CD14-positive monocyte (primary cell): Measurements from ENCODE around the gene POC1B. TPM values are rescaled to one million over a fixed set of nuclear protein-coding genes. Genes with fewer than 3 reads are reported as not detected.
A peak's percentile ranks its signal among the peaks of the same experiment; 100 is the strongest.

ENCODE experiments used
- DNase-seq, 3 donors: peaks; one replicate each; pipeline ENCODE4 v3.0.0-alpha.2; 2011 to 2022
- H2AFZ ChIP-seq: 2 replicates; pipeline ENCODE4 v1.6.0; 2012; ENCODE audit warnings: mild to moderate bottlenecking, low read depth, low read length, inconsistent platforms; ENCODE audit not compliant: insufficient read depth, poor library complexity, severe bottlenecking
- H3K27ac ChIP-seq, 2 donors: 1 replicate in 1 of 2; 2 replicates in 1 of 2; pipeline ENCODE4 v1.5.1; 2012 to 2013; ENCODE audit warnings: low read length in 2 of 2, control low read depth in 1 of 2, inconsistent platforms in 1 of 2, low read depth in 1 of 2, mild to moderate bottlenecking in 1 of 2
- H3K27me3 ChIP-seq, 2 donors: one replicate each; pipeline versions ENCODE4 v1.6.0 to v1.6.1; 2011 to 2013; ENCODE audit warnings: low read length in 2 of 2; ENCODE audit not compliant: control insufficient read depth in 2 of 2, insufficient read depth in 2 of 2
- H3K36me3 ChIP-seq, 2 donors: replicated peaks in 1 of 2; 1 replicate in 1 of 2; 2 replicates in 1 of 2; pipeline versions ENCODE4 v1.5.1 to v1.6.1; 2012 to 2013; ENCODE audit warnings: low read length in 2 of 2, control low read depth in 1 of 2, inconsistent platforms in 1 of 2, mild to moderate bottlenecking in 1 of 2; ENCODE audit not compliant: insufficient read depth in 2 of 2, control insufficient read depth in 1 of 2
- H3K4me1 ChIP-seq, 2 donors: 1 replicate in 1 of 2; 2 replicates in 1 of 2; pipeline versions ENCODE4 v1.5.1 to v1.6.1; 2012 to 2013; ENCODE audit warnings: low read length in 2 of 2, control low read depth in 1 of 2, inconsistent platforms in 1 of 2, mild to moderate bottlenecking in 1 of 2, moderate library complexity in 1 of 2; ENCODE audit not compliant: insufficient read depth in 2 of 2, control insufficient read depth in 1 of 2
- H3K4me2 ChIP-seq: replicated peaks from 2 replicates; pipeline ENCODE3; 2012; ENCODE audit warnings: low read length, moderate library complexity, mild to moderate bottlenecking; ENCODE audit not compliant: poor library complexity, severe bottlenecking; ENCODE audit errors: extremely low read depth
- H3K4me3 ChIP-seq, 3 experiments: fragments of 200-600 bp in 1 of 3; sonication (generic) in 1 of 3; replicated peaks in 1 of 3; 1 replicate in 2 of 3; 2 replicates in 1 of 3; pipeline ENCODE4 v1.5.1; 2011 to 2013; ENCODE audit warnings: low read length in 3 of 3, mild to moderate bottlenecking in 3 of 3, control low read depth in 2 of 3, low read depth in 2 of 3, inconsistent platforms in 1 of 3, moderate library complexity in 1 of 3
- H3K79me2 ChIP-seq: 2 replicates; pipeline ENCODE4 v1.6.0; 2012; ENCODE audit warnings: mild to moderate bottlenecking, control low read depth, inconsistent platforms, low read length, moderate library complexity; ENCODE audit not compliant: insufficient read depth
- H3K9ac ChIP-seq: 2 replicates; pipeline ENCODE4 v1.6.0; 2017; ENCODE audit warnings: low read length, mild to moderate bottlenecking; ENCODE audit not compliant: insufficient read depth, poor library complexity, severe bottlenecking
- H3K9me3 ChIP-seq, 2 donors: replicated peaks in 1 of 2; 1 replicate in 1 of 2; 2 replicates in 1 of 2; pipeline versions ENCODE4 v1.5.1 to v1.6.1; 2012 to 2013; ENCODE audit warnings: low read length in 2 of 2, control low read depth in 1 of 2; ENCODE audit not compliant: control insufficient read depth in 1 of 2, insufficient read depth in 1 of 2
- H4K20me1 ChIP-seq: 2 replicates; pipeline ENCODE4 v1.6.0; 2012; ENCODE audit warnings: mild to moderate bottlenecking, low read length, control low read depth, moderate library complexity; ENCODE audit not compliant: insufficient read depth
- H3K27ac Mint-ChIP-seq, 7 donors: one replicate each; pipeline ENCODE4 v1.8.0; 2020; ENCODE audit warnings: mild to moderate bottlenecking in 7 of 7, mixed read lengths in 7 of 7, moderate library complexity in 6 of 7, inconsistent platforms in 2 of 7
- H3K27me3 Mint-ChIP-seq, 3 donors: one replicate each; pipeline ENCODE4 v1.8.0; 2021 to 2022; ENCODE audit warnings: low read depth in 3 of 3, mild to moderate bottlenecking in 3 of 3, mixed read lengths in 3 of 3, moderate library complexity in 3 of 3, inconsistent platforms in 1 of 3
- H3K36me3 Mint-ChIP-seq, 2 donors: one replicate each; pipeline ENCODE4 v1.8.0; 2020; ENCODE audit warnings: mixed read lengths in 2 of 2, inconsistent platforms in 1 of 2, mild to moderate bottlenecking in 1 of 2
- H3K4me1 Mint-ChIP-seq: one replicate; pipeline ENCODE4 v1.8.0; 2020; ENCODE audit warnings: mild to moderate bottlenecking, mixed read lengths
- H3K4me3 Mint-ChIP-seq, 2 donors: one replicate each; pipeline ENCODE4 v1.8.0; 2020; ENCODE audit warnings: mild to moderate bottlenecking in 2 of 2, mixed read lengths in 2 of 2, moderate library complexity in 1 of 2
- H3K9me3 Mint-ChIP-seq, 7 donors: one replicate each; pipeline ENCODE4 v1.8.0; 2020 to 2022; ENCODE audit warnings: mixed read lengths in 7 of 7, mild to moderate bottlenecking in 6 of 7, moderate library complexity in 6 of 7, inconsistent platforms in 2 of 7
- CTCF ChIP-seq: fragments of 200-600 bp; IDR thresholded peaks from one replicate; pipeline ENCODE4 v1.8.0; 2022; ENCODE audit warnings: antibody characterized with exemption, mild to moderate bottlenecking
- WGBS: methylation state at CpG from one replicate; pipeline ENCODE4 v1.1.5; 2013; ENCODE audit warnings: missing lambda C conversion rate; ENCODE audit not compliant: insufficient coverage; 5-methylcytosine and 5-hydroxymethylcytosine counted together
- intact Hi-C, 2 donors: fragments of 100-400 bp; cut with micrococcal nuclease; formaldehyde crosslinking; loops; one replicate each; pipeline versions ENCODE4 v1.15.0 to v1.15.1; 2023
- polyA plus RNA-seq, 3 donors: library from polyadenylated mRNA; depleted of rRNA in 1 of 3; unstranded in 2 of 3; stranded (reverse) in 1 of 3; fragments of 300-500 nt in 2 of 3; fragments of >200 nt in 1 of 3; fragmentation: Illumina TruSeq in 2 of 3; gene quantifications; 1 replicate in 2 of 3; 2 replicates in 1 of 3; pipeline ENCODE4 v1.2.3, GENCODE V29; 2012 to 2021

The POC1B gene
- polyA plus RNA-seq, 3 donors, result 8.4 to 32.0 (median 29.7) TPM

DNA sequence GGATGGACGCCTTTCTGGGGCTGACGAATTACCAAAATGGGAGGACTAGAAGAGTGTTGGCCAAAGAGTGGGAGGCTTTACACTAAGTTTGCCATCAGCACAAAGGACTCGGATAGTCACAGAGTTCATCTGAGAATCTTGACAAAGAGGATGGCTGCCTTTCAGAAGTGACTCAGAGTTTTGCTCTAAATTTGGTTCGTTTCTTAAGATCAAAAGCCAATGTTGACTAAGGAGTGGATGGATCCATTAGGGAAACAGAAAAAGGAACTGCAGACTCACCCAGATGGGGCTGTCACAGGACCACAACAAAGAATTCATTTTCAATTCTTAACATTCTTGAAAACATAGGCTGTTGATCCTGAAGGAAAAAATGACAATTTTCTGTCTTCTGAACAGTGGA, 92.2 kb downstream of the POC1B start:
- Histone ChIP-seq H4K20me1 (no peaks in the 10 kb centered on the region), H3K4me2 (no peak overlapping the region), H3K36me3 (no peaks in the 10 kb centered on the region), H2AFZ (no peak overlapping the region), H3K27me3 (no peaks in the 10 kb centered on the region), H3K79me2 (no peaks in the 10 kb centered on the region), H3K27ac (no peak overlapping the region), H3K4me3 (no peak overlapping the region), H3K9ac (no peak overlapping the region), H3K9me3 (no peaks in the 10 kb centered on the region), H3K4me1 (peaks cover 14 to 16% of the 10 kb centered on the region in 2 donors)
- Mint-ChIP-seq H3K36me3 (peaks cover 22 to 30% of the 10 kb centered on the region in 2 donors), H3K27me3 (no peaks in the 10 kb centered on the region), H3K4me1 (peaks cover 32% of the 10 kb centered on the region), H3K9me3 (peaks cover 0 to 13% (median 2%) of the 10 kb centered on the region in 7 donors), H3K27ac (peak overlapping the region in 5 of 7 donors; percentile 13 to 67 (median 39)), H3K4me3 (no peak overlapping the region)
- 79% methylated on average over 3 of the region's 4 CpGs for WGBS
- intact Hi-C loops, result loop anchor here in 1 of 2 donors (5.0 kb wide), 1 partner anchor 41 kb away; no protein-coding TSS in a partner anchor
- DNase-seq, result peak in 2 of 3 donors; percentile 42 to 51
- no peak for TF ChIP-seq CTCF

DNA sequence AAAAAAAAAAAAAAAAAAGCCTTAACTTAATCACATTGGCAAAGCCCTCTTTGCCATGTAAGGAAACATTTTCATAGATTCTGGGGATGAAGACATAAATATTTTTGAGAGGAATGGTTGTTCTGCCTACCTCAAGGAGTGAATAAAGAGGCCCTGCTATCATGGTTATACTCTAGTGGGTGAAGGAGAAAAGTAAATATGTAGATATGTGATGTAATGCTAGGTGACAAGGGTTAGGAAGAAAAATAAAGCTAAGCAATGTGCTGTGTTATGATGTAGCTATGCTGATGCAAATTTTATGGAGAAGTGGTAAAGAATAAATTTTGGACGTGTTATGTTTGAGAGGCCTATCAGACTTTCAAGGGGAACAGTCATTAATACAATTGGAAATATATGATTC, 93.5 kb downstream of the POC1B start:
- WGBS, result no CpG with 5 or more reads among the region's 1 CpG
- peak overlapping the region in 2 of 7 donors; percentile 4 to 61 for H3K27ac Mint-ChIP-seq
- H2AFZ ChIP-seq, result no peak overlapping the region
- peaks cover 0 to 10% (median 0%) of the 10 kb centered on the region in 7 donors for H3K9me3 Mint-ChIP-seq
- H3K9ac ChIP-seq, result no peak overlapping the region
- no peak for DNase-seq
- TF ChIP-seq CTCF, result no peak
- H3K4me1 Mint-ChIP-seq, result peaks cover 42% of the 10 kb centered on the region
- H3K36me3 Mint-ChIP-seq, result peaks cover 19 to 25% of the 10 kb centered on the region in 2 donors
- no peak overlapping the region for H3K4me3 ChIP-seq
- H3K4me3 Mint-ChIP-seq, result no peak overlapping the region
- H3K27ac ChIP-seq, result no peak overlapping the region
- H4K20me1 ChIP-seq, result no peaks in the 10 kb centered on the region
- intact Hi-C loops, result loop anchor here in 1 of 2 donors (5.0 kb wide), 1 partner anchor 40 kb away; no protein-coding TSS in a partner anchor
- peaks cover 0 to 3% (median 0%) of the 10 kb centered on the region in 3 donors for H3K27me3 Mint-ChIP-seq
- H3K4me1 ChIP-seq, result peaks cover 24 to 27% of the 10 kb centered on the region in 2 donors
- no peaks in the 10 kb centered on the region for H3K9me3 ChIP-seq
- H3K36me3 ChIP-seq, result no peaks in the 10 kb centered on the region
- H3K79me2 ChIP-seq, result no peaks in the 10 kb centered on the region
- H3K4me2 ChIP-seq, result no peak overlapping the region
- H3K27me3 ChIP-seq, result no peaks in the 10 kb centered on the region
